HT1080 (cell line): ENCODE data around the gene DDX6. TPM values are rescaled to one million over a fixed set of nuclear protein-coding genes. Genes with fewer than 3 reads are reported as not detected.
"Not testable (repeated sequence)": the region's sequence is repeated elsewhere in the genome, so short reads cannot be mapped to it uniquely, and the experiment has no call there.

Source experiments
- DNase-seq: peaks from one replicate; pipeline ENCODE4 v3.0.0-alpha.2; 2015; ENCODE audit warnings: low read depth
- polyA plus RNA-seq, 2 experiments: library from polyadenylated mRNA; depleted of rRNA; stranded (reverse); fragments of >200 nt; gene quantifications; 2 replicates each; pipeline ENCODE4 v1.2.3, GENCODE V29; 2015
- total RNA-seq: library from RNA; depleted of rRNA; stranded (reverse); fragments of >200 nt; shearing (Covaris generic); gene quantifications from 2 replicates; pipeline ENCODE4 v1.2.3, GENCODE V29; 2014; rRNA removed

DDX6 gene
- total RNA-seq = 34.4 and 55.5 TPM in 2 replicates
- 22.0 and 30.3 TPM in 2 replicates for polyA plus RNA-seq (2015; cell fraction: cytosol; rRNA removed)
- 60.4 and 61.5 TPM in 2 replicates for polyA plus RNA-seq (2015; cell fraction: nucleus; rRNA removed)

GRCh38 chr11:118791111-118791960, at the start of gene DDX6:
Gene DDX6 (minus strand): TSS chr11:118791164. CDS start chr11:118786251, 4,913 bp downstream.
- DNase-seq = peak; percentile 76

- no peak for DNase-seq
These were observed 48.1 kb upstream of the DDX6 start for GRCh38 chr11:118838905-118839553.

GRCh38 chr11:118837868-118838267, 46.9 kb upstream of the DDX6 start:
- DNase-seq = no peak

- no peak for DNase-seq
These were observed 43.6 kb upstream of the DDX6 start for GRCh38 chr11:118834427-118835028.

GRCh38 chr11:118827118-118827517, 36.2 kb upstream of the DDX6 start:
- DNase-seq = no peak

- not testable (repeated sequence) for DNase-seq
These were observed 32.1 kb upstream of the DDX6 start for GRCh38 chr11:118822936-118823510.

- no peak for DNase-seq
These were observed 29.7 kb upstream of the DDX6 start for GRCh38 chr11:118820412-118821357.

GRCh38 chr11:118820025-118820379, 29.0 kb upstream of the DDX6 start:
- DNase-seq = not testable (repeated sequence)

GRCh38 chr11:118819334-118820024, 28.5 kb upstream of the DDX6 start:
- no peak for DNase-seq

GRCh38 chr11:118818130-118818529, 27.2 kb upstream of the DDX6 start:
- no peak for DNase-seq

- DNase-seq = no peak
These were observed 22.6 kb upstream of the DDX6 start for GRCh38 chr11:118813551-118813950.

- no peak for DNase-seq
These were observed 21.5 kb upstream of the DDX6 start for GRCh38 chr11:118812485-118812884.

GRCh38 chr11:118807800-118808778, 17.1 kb upstream of the DDX6 start:
- no peak for DNase-seq

- no peak for DNase-seq
These were observed 15.4 kb upstream of the DDX6 start for GRCh38 chr11:118806400-118806799.

GRCh38 chr11:118804094-118804493, 13.1 kb upstream of the DDX6 start:
- DNase-seq = no peak

GRCh38 chr11:118799372-118799771, 8.4 kb upstream of the DDX6 start:
- DNase-seq = no peak

GRCh38 chr11:118797510-118797909, 6.5 kb upstream of the DDX6 start:
- DNase-seq = no peak

- peak; percentile 40 for DNase-seq
These were observed 1.7 kb upstream of the DDX6 start for GRCh38 chr11:118792570-118793124.
